Fibroblast of mammary gland (primary cell): Measurements from ENCODE around the gene GRM5.
A peak's percentile ranks its signal among the peaks of the same experiment; 100 is the strongest.

ENCODE experiments used
- DNase-seq: peaks from one replicate; pipeline ENCODE4 v3.0.0-alpha.2; 2010; ENCODE audit warnings: low read depth
- H3K4me3 ChIP-seq: 2 replicates; pipeline ENCODE4 v1.5.1; 2011; ENCODE audit warnings: low read depth, mild to moderate bottlenecking, low read length, moderate library complexity; ENCODE audit not compliant: control insufficient read depth
- CTCF ChIP-seq: conservative IDR thresholded peaks from 2 replicates; pipeline ENCODE4 v1.5.1; 2011; ENCODE audit warnings: low read depth, low read length, inconsistent platforms; ENCODE audit not compliant: control insufficient read depth, insufficient read depth

Gene GRM5

GRCh38 chr11:88709567-88709966 is 356.2 kb downstream of the GRM5 start:
- TF ChIP-seq CTCF: no peak
- DNase-seq: no peak
- no peak overlapping the region for H3K4me3 ChIP-seq

GRCh38 chr11:88704485-88704884 is 361.3 kb downstream of the GRM5 start:
- H3K4me3 ChIP-seq: no peak overlapping the region
- TF ChIP-seq CTCF: no peak
- DNase-seq: peak; percentile 16

- DNase-seq: no peak
- H3K4me3 ChIP-seq: no peak overlapping the region
- no peak for TF ChIP-seq CTCF
Observed at GRCh38 chr11:88701816-88702215, 364.0 kb downstream of the GRM5 start.

- no peak for TF ChIP-seq CTCF
- no peak for DNase-seq
- H3K4me3 ChIP-seq: no peak overlapping the region
Observed at GRCh38 chr11:88697139-88697538, 368.6 kb downstream of the GRM5 start.

GRCh38 chr11:88695689-88696414 is 369.9 kb downstream of the GRM5 start:
- no peak for DNase-seq
- no peak for TF ChIP-seq CTCF
- no peak overlapping the region for H3K4me3 ChIP-seq

- no peak overlapping the region for H3K4me3 ChIP-seq
- DNase-seq: no peak
- TF ChIP-seq CTCF: no peak
Observed at GRCh38 chr11:88692306-88693086, 373.3 kb downstream of the GRM5 start.
